Keratinocyte (primary cell): ENCODE results near the gene PRR29. TPM values are rescaled to one million over a fixed set of nuclear protein-coding genes. Genes with fewer than 3 reads are reported as not detected.

Experiments
- DNase-seq: peaks from one replicate; pipeline ENCODE4 v3.0.0-alpha.2; 2011; ENCODE audit warnings: low read depth, missing footprints, low spot score
- FAIRE-seq: peaks from 2 replicates; lab custom pipeline; 2011; peaks lifted over from hg19 to GRCh38; lab: Jason Lieb, UNC
- H2AFZ ChIP-seq: 2 replicates; pipeline ENCODE4 v1.6.0; 2012; ENCODE audit warnings: low read length, control low read depth, inconsistent platforms; ENCODE audit not compliant: control insufficient read depth
- H3K27ac ChIP-seq: 2 replicates; pipeline ENCODE4 v1.5.1; 2011; ENCODE audit warnings: low read length; ENCODE audit not compliant: control insufficient read depth, insufficient read depth
- H3K27me3 ChIP-seq: 3 replicates; pipeline ENCODE4 v1.6.0; 2011; ENCODE audit warnings: low read length; ENCODE audit not compliant: control insufficient read depth, insufficient read depth; ENCODE audit errors: extremely low read depth
- H3K36me3 ChIP-seq, 2 experiments: 2 replicates in 1 of 2; 3 replicates in 1 of 2; pipeline ENCODE4 v1.5.1; 2011; ENCODE audit warnings: low read length in 2 of 2, mild to moderate bottlenecking in 1 of 2; ENCODE audit not compliant: control insufficient read depth in 2 of 2, insufficient read depth in 2 of 2; ENCODE audit errors: extremely low read depth in 1 of 2
- H3K4me1 ChIP-seq: 3 replicates; pipeline ENCODE4 v1.5.1; 2011; ENCODE audit warnings: low read length; ENCODE audit not compliant: control insufficient read depth, insufficient read depth; ENCODE audit errors: extremely low read depth
- H3K4me2 ChIP-seq: 3 replicates; pipeline ENCODE4 v1.6.0; 2011; ENCODE audit warnings: low read depth, low read length; ENCODE audit not compliant: control insufficient read depth, insufficient read depth; ENCODE audit errors: extremely low read depth
- H3K4me3 ChIP-seq, 3 experiments: fragments of 200-600 bp in 1 of 3; sonication (generic) in 1 of 3; 2 replicates in 2 of 3; 3 replicates in 1 of 3; pipeline ENCODE4 v1.5.1; 2011 to 2016; ENCODE audit warnings: low read length in 3 of 3, mild to moderate bottlenecking in 3 of 3, control low read depth in 2 of 3, inconsistent platforms in 1 of 3, low read depth in 1 of 3, mixed read lengths in 1 of 3, mixed run types in 1 of 3, moderate library complexity in 1 of 3; ENCODE audit not compliant: control insufficient read depth in 2 of 3, insufficient read depth in 2 of 3; ENCODE audit errors: extremely low read depth in 1 of 3
- H3K79me2 ChIP-seq: 2 replicates; pipeline ENCODE4 v1.6.0; 2012; ENCODE audit warnings: low read length; ENCODE audit not compliant: control insufficient read depth, insufficient read depth
- H3K9ac ChIP-seq: 3 replicates; pipeline ENCODE4 v1.6.0; 2011; ENCODE audit warnings: low read length; ENCODE audit not compliant: control insufficient read depth, insufficient read depth; ENCODE audit errors: extremely low read depth
- H3K9me1 ChIP-seq: 3 replicates; pipeline ENCODE4 v1.6.0; 2011; ENCODE audit warnings: low read length; ENCODE audit not compliant: control insufficient read depth, insufficient read depth; ENCODE audit errors: extremely low read depth
- H3K9me3 ChIP-seq: 2 replicates; pipeline ENCODE4 v1.5.1; 2012; ENCODE audit warnings: low read depth, low read length; ENCODE audit not compliant: control insufficient read depth
- H4K20me1 ChIP-seq: 3 replicates; pipeline ENCODE4 v1.6.0; 2011; ENCODE audit warnings: low read length; ENCODE audit not compliant: control insufficient read depth, insufficient read depth; ENCODE audit errors: extremely low read depth
- CTCF ChIP-seq, 3 experiments: IDR thresholded peaks in 1 of 3; conservative IDR thresholded peaks in 1 of 3; optimal IDR thresholded peaks in 1 of 3; 2 replicates in 2 of 3; 3 replicates in 1 of 3; pipeline versions ENCODE3 to v1.5.1; 2011; ENCODE audit warnings: low read length in 3 of 3, mild to moderate bottlenecking in 3 of 3, moderate library complexity in 2 of 3, control low read depth in 1 of 3, inconsistent platforms in 1 of 3; ENCODE audit not compliant: insufficient read depth in 2 of 3; ENCODE audit errors: extremely low read depth in 1 of 3
- EZH2 ChIP-seq: IDR thresholded peaks from one replicate; pipeline ENCODE4 v1.6.1; 2012; ENCODE audit warnings: inconsistent platforms, mild to moderate bottlenecking, low read length, moderate library complexity
- dilution Hi-C: fragments of 300-500 bp; cut with MboI; formaldehyde crosslinking; loops from one replicate; pipeline ENCODE4 v1.7.0; 2020; ENCODE audit warnings: low sequenced_read_pairs; ENCODE audit not compliant: extremely low pct_ligation_motif_present
- polyA plus RNA-seq, 5 experiments: library from polyadenylated mRNA; depleted of rRNA in 3 of 5; stranded (reverse) in 3 of 5; stranded (forward) in 1 of 5; unstranded in 1 of 5; fragments of >200 nt; gene quantifications; 1 replicate in 1 of 5; 2 replicates in 3 of 5; 3 replicates in 1 of 5; pipeline versions ENCODE4 v1.2.1 to v1.2.3, GENCODE V29; 2011 to 2012; ENCODE audit warnings: missing spikeins in 2 of 5, low read depth in 1 of 5, low replicate concordance in 1 of 5

Gene PRR29
- polyA plus RNA-seq, 1 donor (not counting 4 experiments of a cell fraction or from before 2014, with no cell fraction given): 0.01 TPM

- no peak for FAIRE-seq
- peaks cover 17 to 44% of the 10 kb centered on the region in 2 experiments for H3K36me3 ChIP-seq
- no peak overlapping the region for H2AFZ ChIP-seq
- H4K20me1 ChIP-seq: no peaks in the 10 kb centered on the region
- DNase-seq: no peak
- H3K27me3 ChIP-seq: no peaks in the 10 kb centered on the region
- H3K9me3 ChIP-seq: no peaks in the 10 kb centered on the region
- no peak overlapping the region for H3K4me3 ChIP-seq
- H3K9ac ChIP-seq: no peak overlapping the region
- H3K9me1 ChIP-seq: no peaks in the 10 kb centered on the region
- H3K4me2 ChIP-seq: no peak overlapping the region
- dilution Hi-C loops: no loop called here
- H3K4me1 ChIP-seq: no peaks in the 10 kb centered on the region
- no peaks in the 10 kb centered on the region for H3K79me2 ChIP-seq
- no peak for TF ChIP-seq EZH2
- no peak for TF ChIP-seq CTCF (optimal IDR thresholded peaks at IDR 0.05 in 1 of 3, IDR thresholded peaks at IDR 0.05 in 1 of 3, conservative IDR thresholded peaks at IDR 0.05 in 1 of 3; ENCODE audit: extremely low read depth in 1 of 3, insufficient read depth in 2 of 3, low read length in 3 of 3)
- no peak overlapping the region for H3K27ac ChIP-seq
Observed at GRCh38 chr17:64042700-64043485, 44.7 kb downstream of the PRR29 start.

GRCh38 chr17:64045176-64045575 is 47.0 kb downstream of the PRR29 start:
- FAIRE-seq: no peak
- TF ChIP-seq EZH2 (no peak), CTCF (optimal IDR thresholded peaks at IDR 0.05 in 1 of 3, IDR thresholded peaks at IDR 0.05 in 1 of 3, conservative IDR thresholded peaks at IDR 0.05 in 1 of 3; ENCODE audit: extremely low read depth in 1 of 3, insufficient read depth in 2 of 3, low read length in 3 of 3) (no peak)
- H3K36me3 ChIP-seq: peaks cover 23 to 51% of the 10 kb centered on the region in 2 experiments
- no peaks in the 10 kb centered on the region for H3K9me1 ChIP-seq
- no peaks in the 10 kb centered on the region for H3K9me3 ChIP-seq
- DNase-seq: no peak
- H2AFZ ChIP-seq: no peak overlapping the region
- no peak overlapping the region for H3K9ac ChIP-seq
- no peaks in the 10 kb centered on the region for H3K4me1 ChIP-seq
- dilution Hi-C loops: no loop called here
- no peaks in the 10 kb centered on the region for H3K79me2 ChIP-seq
- H4K20me1 ChIP-seq: no peaks in the 10 kb centered on the region
- H3K4me2 ChIP-seq: no peak overlapping the region
- H3K4me3 ChIP-seq: no peak overlapping the region
- no peaks in the 10 kb centered on the region for H3K27me3 ChIP-seq
- no peak overlapping the region for H3K27ac ChIP-seq
